ENCODE results near the gene MICU2. TPM values are rescaled to one million over a fixed set of nuclear protein-coding genes. Genes with fewer than 3 reads are reported as not detected.
A peak's percentile ranks its signal among the peaks of the same experiment; 100 is the strongest.

MICU2 gene
- total RNA-seq, 2 donors from 2014 or later, result 25.7 to 29.2 TPM

DNA sequence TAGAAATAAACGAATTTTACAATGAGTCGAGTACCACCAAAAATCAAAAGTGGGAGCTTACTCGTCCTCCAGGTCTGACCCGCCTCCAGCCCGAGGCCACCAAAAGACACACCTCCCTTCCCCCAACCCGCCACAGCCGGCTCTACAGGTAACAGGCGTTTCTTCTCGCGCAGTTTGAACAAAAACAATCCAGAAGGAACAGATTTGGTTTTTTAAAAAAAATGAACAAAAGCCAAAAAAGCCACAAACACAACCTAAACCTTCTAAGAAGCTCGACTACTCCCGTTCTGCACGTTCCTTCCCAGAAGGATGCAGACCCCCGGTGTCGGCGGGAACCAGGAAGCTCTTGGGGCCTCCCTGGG lies 145.5 kb downstream of the MICU2 start:
- DNase-seq, result peak; percentile 62 to 67
- ATAC-seq (replicated peaks in 1 of 2), result peak; percentile 28 to 41
- H3K4me1 Mint-ChIP-seq (ENCODE audit: low read depth), result peaks cover 34% of the 10 kb centered on the region
- H3K27ac Mint-ChIP-seq, result peak overlapping the region; percentile 81
- H3K36me3 Mint-ChIP-seq (ENCODE audit: insufficient read depth in 2 of 2), result peaks cover 2% of the 10 kb centered on the region in 2 donors
- H3K9me3 Mint-ChIP-seq, result no peaks in the 10 kb centered on the region
- H3K27me3 Mint-ChIP-seq (ENCODE audit: low read depth), result no peaks in the 10 kb centered on the region
- peak overlapping the region; percentile 93 to 99 for H3K4me3 Mint-ChIP-seq

DNA sequence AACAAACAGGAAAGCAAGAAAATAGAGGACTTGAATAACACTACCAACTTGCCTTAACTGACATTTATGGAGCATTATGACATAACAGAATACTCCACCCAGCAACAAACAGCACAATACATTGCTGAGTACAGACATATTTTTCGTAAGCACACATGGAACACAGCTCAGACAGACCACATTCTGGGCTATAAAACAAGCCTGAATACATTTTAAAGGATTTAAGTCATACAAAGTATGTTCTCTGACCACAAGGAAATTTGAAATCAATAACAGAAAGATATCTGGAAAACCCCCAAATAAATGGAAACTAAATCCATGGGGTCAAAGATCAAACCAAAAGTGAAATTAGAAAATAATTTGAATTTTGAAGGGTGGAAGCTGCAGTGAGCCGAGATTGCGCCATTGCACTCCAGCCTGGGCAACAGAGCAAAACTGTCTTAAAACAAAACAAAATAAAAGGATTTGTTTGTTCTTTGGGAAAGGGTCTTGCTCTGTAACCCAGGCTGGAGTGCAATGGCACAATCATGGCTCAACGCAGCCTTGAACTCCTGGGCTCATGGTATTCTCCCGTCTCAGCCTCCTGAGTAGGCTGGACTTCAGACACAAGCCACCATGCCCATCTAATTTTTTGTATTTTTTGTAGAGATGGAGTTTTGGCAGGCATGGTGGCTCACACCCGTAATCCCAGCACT lies 150.4 kb downstream of the MICU2 start:
- H3K27ac Mint-ChIP-seq, result no peak overlapping the region
- peaks cover 58% of the 10 kb centered on the region for H3K4me1 Mint-ChIP-seq (ENCODE audit: low read depth)
- no peaks in the 10 kb centered on the region for H3K27me3 Mint-ChIP-seq (ENCODE audit: low read depth)
- peaks cover 0 to 5% of the 10 kb centered on the region in 2 donors for H3K9me3 Mint-ChIP-seq
- no peak overlapping the region for H3K4me3 Mint-ChIP-seq
- no peak for ATAC-seq (replicated peaks in 1 of 2)
- no peak for DNase-seq
- peaks cover 3 to 13% of the 10 kb centered on the region in 2 donors for H3K36me3 Mint-ChIP-seq (ENCODE audit: insufficient read depth in 2 of 2)

DNA sequence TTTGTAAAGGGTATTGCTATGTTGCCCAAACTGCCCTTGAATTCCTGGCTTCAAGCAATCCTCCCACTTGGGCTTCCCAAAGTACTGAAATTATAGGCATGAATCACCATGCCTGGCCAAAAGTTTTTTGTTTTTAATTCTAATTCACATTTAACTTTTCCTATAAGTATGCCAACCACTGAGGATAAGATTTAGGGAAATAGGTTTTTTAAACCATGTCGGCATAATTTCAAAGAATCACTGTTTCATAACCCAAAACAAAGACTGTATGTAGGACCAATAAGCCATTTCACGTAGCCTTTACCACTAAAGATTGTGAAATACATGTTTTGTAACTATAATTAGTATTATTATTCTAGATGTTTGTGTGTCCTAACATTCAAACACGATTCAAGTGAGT lies 153.0 kb downstream of the MICU2 start:
- H3K27me3 Mint-ChIP-seq (ENCODE audit: low read depth), result no peaks in the 10 kb centered on the region
- DNase-seq (no peak), ATAC-seq (replicated peaks in 1 of 2) (no peak)
- no peak overlapping the region for H3K27ac Mint-ChIP-seq
- peaks cover 3 to 18% of the 10 kb centered on the region in 2 donors for H3K36me3 Mint-ChIP-seq (ENCODE audit: insufficient read depth in 2 of 2)
- H3K4me3 Mint-ChIP-seq, result no peak overlapping the region
- H3K9me3 Mint-ChIP-seq, result peaks cover 0 to 5% of the 10 kb centered on the region in 2 donors
- H3K4me1 Mint-ChIP-seq (ENCODE audit: low read depth), result peaks cover 45% of the 10 kb centered on the region

DNA sequence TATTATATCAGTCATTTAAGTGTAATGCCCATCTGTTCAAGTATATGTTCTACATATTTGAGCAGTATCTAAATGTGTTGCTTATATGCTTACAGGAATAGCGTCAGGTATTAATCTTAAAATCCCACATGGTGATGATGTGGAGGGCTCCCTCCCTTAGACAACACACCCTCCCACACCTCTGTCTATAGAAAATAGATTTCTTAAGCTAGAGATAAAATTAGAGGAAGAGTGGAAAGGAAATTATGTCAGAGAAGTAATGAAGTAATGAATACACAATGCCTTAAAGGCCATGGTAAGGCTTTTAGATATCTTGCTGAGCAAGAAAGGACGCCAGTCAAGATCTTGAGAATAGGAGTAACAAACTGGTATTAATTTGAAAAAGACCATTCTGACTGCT lies 157.3 kb downstream of the MICU2 start:
- Mint-ChIP-seq H3K4me1 (ENCODE audit: low read depth) (peaks cover 37% of the 10 kb centered on the region), H3K9me3 (peaks cover 1% of the 10 kb centered on the region in 2 donors)
- ATAC-seq (replicated peaks in 1 of 2), result no peak

DNA sequence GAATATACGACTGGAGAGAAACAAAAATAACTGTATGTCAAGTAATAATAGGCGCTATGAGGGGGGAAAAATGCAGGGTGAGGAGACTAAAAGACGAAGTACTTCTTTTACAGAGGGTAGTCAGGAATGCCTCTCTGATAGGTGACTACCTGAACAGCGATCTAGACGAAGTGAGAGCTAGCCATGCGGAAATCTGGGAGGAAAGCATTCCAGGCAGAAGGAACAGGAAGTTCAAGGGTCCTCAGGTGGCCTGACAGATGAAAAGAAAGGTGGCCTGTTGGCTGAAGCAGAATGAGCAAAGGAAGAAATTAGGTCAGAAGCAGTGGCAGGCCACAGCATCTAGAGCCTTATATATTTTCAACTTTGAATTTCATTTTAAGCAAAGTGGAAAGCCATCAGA lies 158.2 kb downstream of the MICU2 start:
- H3K36me3 Mint-ChIP-seq (ENCODE audit: insufficient read depth in 2 of 2), result peaks cover 1 to 9% of the 10 kb centered on the region in 2 donors
- H3K9me3 Mint-ChIP-seq, result peaks cover 1 to 2% of the 10 kb centered on the region in 2 donors
- H3K27ac Mint-ChIP-seq, result no peak overlapping the region
- ATAC-seq (replicated peaks in 1 of 2) (no peak), DNase-seq (no peak)
- no peaks in the 10 kb centered on the region for H3K27me3 Mint-ChIP-seq (ENCODE audit: low read depth)
- H3K4me3 Mint-ChIP-seq, result no peak overlapping the region
- H3K4me1 Mint-ChIP-seq (ENCODE audit: low read depth), result peaks cover 31% of the 10 kb centered on the region

More for the DNA sequence above, 157.3 kb downstream of the MICU2 start:
- Mint-ChIP-seq H3K27ac (no peak overlapping the region), H3K27me3 (ENCODE audit: low read depth) (no peaks in the 10 kb centered on the region), H3K4me3 (no peak overlapping the region), H3K36me3 (ENCODE audit: insufficient read depth in 2 of 2) (peaks cover 1 to 12% of the 10 kb centered on the region in 2 donors)
- DNase-seq, result no peak

DNA sequence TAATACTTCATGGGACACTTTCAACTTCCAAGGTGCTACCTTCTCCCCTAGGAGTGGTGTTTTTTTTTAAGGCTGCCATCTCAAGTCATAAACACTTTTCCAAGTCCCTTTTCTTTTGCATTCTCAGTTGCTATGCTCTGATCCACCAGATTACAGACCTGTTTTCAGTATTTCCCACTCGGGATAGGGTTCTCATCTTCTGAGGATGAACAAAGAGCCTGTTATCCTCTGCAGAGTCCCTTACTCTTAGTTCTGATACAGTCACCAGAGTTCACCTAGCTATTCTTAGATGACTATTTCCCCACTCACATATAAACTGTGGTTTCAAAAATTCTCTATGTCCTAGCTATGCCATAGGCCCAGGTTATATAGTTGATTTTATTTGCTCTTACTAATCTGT lies 160.8 kb downstream of the MICU2 start:
- ATAC-seq (replicated peaks in 1 of 2) (no peak), DNase-seq (no peak)
- Mint-ChIP-seq H3K27me3 (ENCODE audit: low read depth) (no peaks in the 10 kb centered on the region), H3K27ac (no peak overlapping the region), H3K36me3 (ENCODE audit: insufficient read depth in 2 of 2) (peaks cover 4 to 19% of the 10 kb centered on the region in 2 donors), H3K4me3 (no peak overlapping the region), H3K4me1 (ENCODE audit: low read depth) (peaks cover 28% of the 10 kb centered on the region), H3K9me3 (peaks cover 1 to 4% of the 10 kb centered on the region in 2 donors)

Other genes with a start within 250 kb of the MICU2 start
- 10 to 100 TPM; 44.1 to 58.5 TPM for gene ZDHHC20, start 144.9 kb downstream of the MICU2 start, total RNA-seq
- gene FGF9, start 66.9 kb upstream of the MICU2 start, total RNA-seq, result under 1 TPM; 0.46 to 0.67 TPM

Measured in activated T-cell treated with anti-CD3 and anti-CD28 coated beads, Interleukin-2, amount 50 U/mL, for 72 hours (primary cell).